ENCODE results near the gene RILPL1.
"Not testable (repeated sequence)": the region's sequence is repeated elsewhere in the genome, so short reads cannot be mapped to it uniquely, and the experiment has no call there.

Gene RILPL1

GRCh38 chr12:123529686-123530085 is 3.8 kb downstream of the RILPL1 start:
- no peak for DNase-seq

DNA sequence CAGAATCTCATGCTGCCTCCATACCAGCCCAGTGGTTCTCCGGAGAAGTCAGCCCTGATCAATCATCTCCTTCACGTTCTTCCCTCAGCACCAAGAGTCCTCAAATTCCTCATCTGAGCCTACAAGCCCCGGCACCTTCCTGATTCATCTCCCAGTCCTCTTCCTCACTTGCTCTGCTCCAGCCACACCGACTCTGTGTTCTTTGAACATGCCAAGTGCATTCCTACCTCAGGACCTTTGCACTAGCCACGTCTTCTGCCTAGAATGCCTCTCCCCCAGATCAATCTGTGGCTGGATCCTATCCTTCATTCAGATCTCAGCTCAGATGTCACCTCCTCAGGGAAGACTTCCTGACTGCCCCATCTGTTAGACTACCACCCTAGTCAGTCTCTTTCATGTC is 4.7 kb downstream of the RILPL1 start:
- DNase-seq = no peak

- DNase-seq = no peak
These were observed 6.9 kb downstream of the RILPL1 start for GRCh38 chr12:123526542-123527080.

DNA sequence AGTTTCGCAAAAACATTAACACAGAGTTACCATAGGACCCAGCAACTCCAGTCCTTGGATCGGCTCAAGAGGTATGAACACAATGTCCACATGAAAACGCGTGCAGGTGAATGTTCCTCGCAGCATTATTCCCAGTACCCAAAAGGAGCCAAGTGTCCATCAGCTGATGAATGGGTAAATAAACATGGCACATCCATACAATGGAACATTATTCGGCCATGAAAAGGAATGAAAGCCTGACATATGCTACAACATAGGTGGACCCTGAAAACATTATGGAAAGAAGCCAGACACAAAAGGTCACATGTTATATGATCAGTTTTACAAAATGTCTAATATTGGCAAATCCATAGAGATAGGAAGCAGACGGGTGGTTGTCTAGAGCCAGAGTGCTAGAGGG is 9.1 kb downstream of the RILPL1 start:
- DNase-seq = no peak

DNA sequence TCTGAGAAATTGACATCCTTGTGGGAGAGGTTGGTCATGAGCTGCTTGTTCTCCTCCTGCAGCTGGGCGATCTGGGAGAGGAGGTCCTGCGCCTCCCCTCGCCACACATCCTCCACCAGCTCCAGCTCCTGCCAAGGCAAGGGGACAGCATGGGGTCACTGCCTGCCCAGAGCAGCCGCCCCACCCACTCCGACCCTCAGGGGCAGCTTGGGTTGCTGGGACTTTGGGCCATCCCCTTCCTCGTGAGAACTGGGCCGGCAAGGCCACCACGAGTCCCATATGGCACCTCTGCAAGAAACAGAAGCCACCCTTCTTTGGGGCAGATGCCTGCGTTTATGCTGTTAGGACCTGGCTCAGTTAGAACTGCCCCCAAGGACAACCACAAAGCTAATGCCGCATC is 10.0 kb downstream of the RILPL1 start:
- no peak for DNase-seq

- no peak for DNase-seq
These were observed 11.4 kb downstream of the RILPL1 start for GRCh38 chr12:123522164-123522563.

DNA sequence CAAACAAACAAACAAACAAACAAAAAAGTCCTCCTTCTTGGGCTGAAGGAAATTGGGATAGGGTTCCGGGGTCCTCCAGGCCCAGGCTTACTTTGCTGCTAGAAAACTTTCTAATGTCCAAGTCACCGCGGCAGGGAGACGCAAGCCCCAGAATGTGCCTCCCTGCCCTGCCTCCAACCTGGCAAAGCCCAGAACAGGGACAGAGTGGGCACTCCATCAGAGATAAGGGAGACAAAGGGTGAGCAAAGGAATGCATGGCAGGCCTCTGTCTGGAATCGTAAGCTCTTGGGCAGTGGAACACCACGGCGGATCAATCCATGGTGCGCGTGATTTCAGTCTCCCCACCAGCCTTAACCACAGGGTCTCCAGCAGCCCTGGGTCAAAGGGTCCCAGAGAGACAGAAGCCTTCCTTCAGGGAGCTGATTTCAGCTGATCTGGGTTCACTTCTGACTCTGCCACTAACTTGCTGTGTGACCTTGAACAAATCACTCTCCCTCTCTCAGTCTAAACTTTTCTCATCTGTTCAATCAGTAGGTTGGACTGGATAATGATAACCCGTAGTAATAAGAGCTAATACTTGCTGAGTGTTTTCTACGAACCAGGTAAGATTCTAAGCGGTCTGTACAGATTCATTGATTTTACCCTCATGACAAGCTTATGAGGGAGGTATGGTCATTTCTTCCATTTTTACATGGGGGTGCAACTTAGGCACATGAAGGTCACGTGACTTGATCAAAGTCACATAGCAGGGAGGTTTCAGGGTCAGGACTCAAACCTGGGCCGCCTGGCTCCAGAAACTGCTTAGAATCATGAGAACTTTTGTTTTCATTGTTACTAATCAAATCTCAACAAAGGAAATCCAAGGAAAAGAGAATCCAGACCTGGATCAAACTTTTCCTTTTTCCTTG is 12.7 kb downstream of the RILPL1 start:
- DNase-seq = no peak

- no peak for DNase-seq
These were observed 14.1 kb downstream of the RILPL1 start for GRCh38 chr12:123519141-123520001.

GRCh38 chr12:123516216-123516780 is 17.2 kb downstream of the RILPL1 start:
- no peak for DNase-seq

GRCh38 chr12:123514582-123515221 is 18.8 kb downstream of the RILPL1 start:
- not testable (repeated sequence) for DNase-seq

DNA sequence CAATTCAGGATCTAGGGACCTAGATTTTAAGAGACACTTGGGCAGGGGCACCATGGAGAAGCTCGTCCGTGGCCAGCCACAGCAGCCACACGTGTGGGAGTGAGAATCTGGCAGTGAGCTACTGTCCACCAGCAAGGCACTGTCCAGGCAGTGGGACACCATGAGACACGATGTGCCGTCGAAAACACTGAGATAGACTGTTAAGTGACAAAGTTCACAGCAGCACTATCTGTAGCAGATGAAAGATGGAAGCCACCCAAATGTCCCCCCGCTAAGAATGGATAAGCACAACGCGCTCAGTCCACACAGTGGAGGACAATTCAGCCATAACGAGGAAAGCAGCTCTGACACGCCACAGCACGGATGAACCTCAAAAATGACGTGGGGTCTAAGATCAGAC is 19.7 kb downstream of the RILPL1 start:
- no peak for DNase-seq

- no peak for DNase-seq
These were observed 20.5 kb downstream of the RILPL1 start for GRCh38 chr12:123512838-123513665.

- no peak for DNase-seq
These were observed 26.7 kb downstream of the RILPL1 start for GRCh38 chr12:123506843-123507236.

DNA sequence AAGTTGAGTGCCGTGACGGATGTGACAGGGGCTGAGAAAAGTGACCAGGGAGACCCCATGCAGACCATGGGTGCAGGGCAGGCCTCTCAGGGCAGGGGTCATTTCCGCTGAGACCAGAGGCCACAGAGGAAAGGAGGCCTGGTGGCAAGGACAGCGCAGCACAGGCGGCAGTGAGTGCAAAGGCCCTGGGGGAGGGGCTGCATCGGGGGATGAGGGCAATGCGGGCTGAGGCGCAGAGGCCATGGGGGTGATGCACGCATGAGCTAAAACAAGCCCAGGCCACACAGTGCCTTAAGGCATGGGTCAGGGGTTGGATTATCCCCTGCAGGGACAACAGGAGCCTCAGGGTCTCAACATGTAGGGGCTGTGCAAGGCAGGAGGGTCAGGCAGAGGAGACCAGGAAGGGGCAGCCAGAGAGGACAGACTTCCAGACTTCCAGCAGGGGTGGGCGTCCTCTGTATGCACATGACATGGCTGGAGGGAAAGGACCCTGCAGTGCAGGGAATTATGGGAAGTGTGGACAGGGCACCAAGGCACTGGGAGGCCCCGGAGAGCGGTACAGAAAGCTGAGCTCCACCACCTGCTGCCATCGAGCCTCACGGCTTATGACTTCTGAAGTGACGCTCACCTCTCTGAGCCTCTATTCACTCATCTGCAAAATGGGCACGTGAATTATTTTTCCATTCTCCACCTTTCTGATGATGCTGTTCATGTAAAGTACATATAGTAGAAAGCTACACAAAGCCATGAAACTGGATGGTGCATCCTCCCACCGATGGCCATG is 27.3 kb downstream of the RILPL1 start:
- DNase-seq = no peak

DNA sequence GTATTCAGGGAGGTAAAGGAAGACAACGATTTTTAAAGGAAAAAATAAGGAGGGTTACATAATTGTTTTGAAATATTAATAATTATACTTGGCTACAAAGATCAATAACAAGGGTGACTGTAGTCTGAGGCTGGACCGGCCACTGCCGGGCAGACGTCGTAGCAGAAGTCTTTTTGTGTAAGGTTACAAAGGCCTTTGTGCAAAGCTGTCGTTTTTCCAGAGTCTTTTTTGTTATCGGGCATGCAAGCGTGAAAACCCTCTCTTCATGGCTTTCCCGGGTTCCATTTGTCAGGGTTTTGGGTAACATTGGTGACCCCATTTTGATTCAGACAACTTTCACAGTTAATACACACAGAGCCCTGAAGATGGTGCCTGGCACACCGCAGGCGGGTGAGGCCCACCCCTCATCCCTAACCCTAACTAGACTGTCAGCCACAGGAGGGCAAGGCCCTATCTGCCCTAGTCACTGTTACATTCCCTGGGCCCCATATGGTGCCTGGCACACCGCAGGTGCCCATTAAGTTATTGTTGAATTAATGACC is 31.3 kb downstream of the RILPL1 start:
- DNase-seq = no peak

GRCh38 chr12:123499332-123499731 is 34.2 kb downstream of the RILPL1 start:
- no peak for DNase-seq

GRCh38 chr12:123498126-123498825 is 35.2 kb downstream of the RILPL1 start:
- DNase-seq = no peak

DNA sequence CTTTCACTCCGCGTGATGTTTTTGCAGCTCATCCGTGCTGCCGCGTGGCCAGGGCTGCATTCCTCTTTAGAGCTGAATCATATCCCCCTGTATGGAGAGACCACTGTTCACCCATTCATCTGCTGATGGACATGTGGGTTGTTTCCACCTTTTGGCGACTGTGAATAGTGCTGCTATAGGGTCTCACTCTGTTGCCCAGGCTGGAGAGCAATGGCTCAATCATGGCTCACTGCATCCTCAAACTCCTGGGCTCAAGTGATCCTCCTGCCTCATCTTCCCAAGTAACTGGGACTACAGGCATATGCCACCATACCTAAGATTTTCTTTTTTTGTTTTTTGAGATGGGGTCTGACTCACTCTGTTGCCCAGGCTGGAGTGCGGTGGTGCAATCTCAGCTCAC is 36.5 kb downstream of the RILPL1 start:
- DNase-seq = no peak

DNA sequence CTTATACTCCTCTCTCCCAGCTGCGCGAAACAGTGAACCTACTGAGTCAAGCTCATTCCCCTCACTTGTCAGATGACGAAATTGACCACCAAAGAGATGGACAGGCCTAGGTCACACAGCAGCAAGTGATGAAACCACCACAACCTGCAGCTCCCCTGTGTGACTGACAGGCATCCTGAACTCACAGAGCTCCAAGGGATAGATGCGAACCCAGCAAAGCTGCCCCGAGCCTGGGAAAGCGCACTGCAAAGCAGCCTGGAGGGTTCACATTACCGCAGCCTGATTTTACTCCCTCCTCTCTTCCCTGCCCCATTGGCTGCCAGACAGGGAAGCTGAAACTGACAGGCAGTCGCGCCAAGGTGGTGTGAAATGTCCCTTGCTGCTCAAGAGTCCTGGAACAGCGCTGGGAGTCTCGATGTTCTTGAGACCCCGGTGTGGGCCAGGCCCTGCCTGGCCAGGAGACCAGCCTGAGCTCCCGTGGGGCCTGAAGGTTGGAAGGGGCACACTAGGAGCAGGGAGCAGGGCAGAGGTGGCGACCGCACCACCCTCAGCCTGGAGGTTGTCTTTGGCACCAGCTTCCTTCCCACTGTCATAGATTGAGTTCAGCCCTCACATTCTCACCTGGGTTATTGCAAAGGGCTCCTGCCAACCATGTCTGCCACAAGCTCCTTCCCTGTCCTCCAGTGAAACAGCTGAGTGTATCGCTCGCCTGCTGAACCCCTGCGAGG is 39.2 kb downstream of the RILPL1 start:
- no peak for DNase-seq
